ENCODE data around the gene COL25A1.
"Not testable (repeated sequence)": the region's sequence is repeated elsewhere in the genome, so short reads cannot be mapped to it uniquely, and the experiment has no call there.

COL25A1 gene

DNA sequence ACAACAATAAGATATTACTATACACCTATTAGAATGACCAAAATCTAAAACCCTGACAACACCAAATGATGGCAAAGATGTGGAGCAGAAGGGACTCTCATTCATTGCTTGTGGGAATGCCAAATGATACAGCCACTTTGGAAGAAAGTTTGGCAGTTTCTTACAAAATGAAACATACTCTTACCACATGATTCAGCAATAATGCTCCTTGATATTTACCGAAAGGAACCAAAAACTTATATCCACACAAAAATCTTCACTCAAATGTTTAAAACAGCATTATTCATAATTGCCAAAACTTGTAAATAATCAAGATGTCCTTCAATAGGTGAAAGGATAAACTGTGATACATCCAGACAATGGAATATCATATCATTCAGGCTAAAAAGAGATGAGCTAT is 180.9 kb downstream of the COL25A1 start:
- H3K27me3 Mint-ChIP-seq (ENCODE audit: low read depth), result no peaks in the 10 kb centered on the region
- H3K36me3 Mint-ChIP-seq (ENCODE audit: low read depth), result peaks cover 18% of the 10 kb centered on the region
- H3K4me1 Mint-ChIP-seq, result no peaks in the 10 kb centered on the region
- H3K4me3 Mint-ChIP-seq, result no peak overlapping the region
- peaks cover 13% of the 10 kb centered on the region for H3K9me3 Mint-ChIP-seq
- no peak overlapping the region for H3K27ac Mint-ChIP-seq
- TF ChIP-seq, protein P1, sequence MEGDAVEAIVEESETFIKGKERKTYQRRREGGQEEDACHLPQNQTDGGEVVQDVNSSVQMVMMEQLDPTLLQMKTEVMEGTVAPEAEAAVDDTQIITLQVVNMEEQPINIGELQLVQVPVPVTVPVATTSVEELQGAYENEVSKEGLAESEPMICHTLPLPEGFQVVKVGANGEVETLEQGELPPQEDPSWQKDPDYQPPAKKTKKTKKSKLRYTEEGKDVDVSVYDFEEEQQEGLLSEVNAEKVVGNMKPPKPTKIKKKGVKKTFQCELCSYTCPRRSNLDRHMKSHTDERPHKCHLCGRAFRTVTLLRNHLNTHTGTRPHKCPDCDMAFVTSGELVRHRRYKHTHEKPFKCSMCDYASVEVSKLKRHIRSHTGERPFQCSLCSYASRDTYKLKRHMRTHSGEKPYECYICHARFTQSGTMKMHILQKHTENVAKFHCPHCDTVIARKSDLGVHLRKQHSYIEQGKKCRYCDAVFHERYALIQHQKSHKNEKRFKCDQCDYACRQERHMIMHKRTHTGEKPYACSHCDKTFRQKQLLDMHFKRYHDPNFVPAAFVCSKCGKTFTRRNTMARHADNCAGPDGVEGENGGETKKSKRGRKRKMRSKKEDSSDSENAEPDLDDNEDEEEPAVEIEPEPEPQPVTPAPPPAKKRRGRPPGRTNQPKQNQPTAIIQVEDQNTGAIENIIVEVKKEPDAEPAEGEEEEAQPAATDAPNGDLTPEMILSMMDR (IDR thresholded peaks at IDR 0.05; ENCODE audit: unreplicated experiment in 3 of 3), result no peak

DNA sequence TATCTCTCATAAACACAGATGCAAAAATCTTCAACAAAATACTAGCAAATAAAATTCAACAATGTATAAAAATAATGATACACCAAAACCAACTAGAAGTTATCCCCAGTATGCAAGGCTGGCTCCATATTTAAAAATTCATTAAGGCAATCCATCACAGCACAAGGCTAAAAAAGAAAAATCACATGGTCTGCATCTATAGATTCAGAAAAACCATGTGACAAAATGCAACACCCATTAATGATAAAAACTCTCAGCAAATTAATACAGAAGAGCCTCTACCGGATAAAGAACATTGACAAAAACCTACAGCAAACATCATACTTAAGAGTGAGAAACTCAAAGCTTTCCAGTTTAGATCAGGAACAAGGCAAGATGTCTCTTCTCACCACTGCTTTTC is 182.6 kb downstream of the COL25A1 start:
- H3K27me3 Mint-ChIP-seq (ENCODE audit: low read depth), result no peaks in the 10 kb centered on the region
- TF ChIP-seq, protein P1 (IDR thresholded peaks at IDR 0.05; ENCODE audit: unreplicated experiment in 3 of 3), result no peak
- H3K4me3 Mint-ChIP-seq, result no peak overlapping the region
- H3K27ac Mint-ChIP-seq, result no peak overlapping the region
- H3K36me3 Mint-ChIP-seq (ENCODE audit: low read depth), result peaks cover 18% of the 10 kb centered on the region
- peaks cover 13% of the 10 kb centered on the region for H3K9me3 Mint-ChIP-seq
- peaks cover 10% of the 10 kb centered on the region for H3K4me1 Mint-ChIP-seq

DNA sequence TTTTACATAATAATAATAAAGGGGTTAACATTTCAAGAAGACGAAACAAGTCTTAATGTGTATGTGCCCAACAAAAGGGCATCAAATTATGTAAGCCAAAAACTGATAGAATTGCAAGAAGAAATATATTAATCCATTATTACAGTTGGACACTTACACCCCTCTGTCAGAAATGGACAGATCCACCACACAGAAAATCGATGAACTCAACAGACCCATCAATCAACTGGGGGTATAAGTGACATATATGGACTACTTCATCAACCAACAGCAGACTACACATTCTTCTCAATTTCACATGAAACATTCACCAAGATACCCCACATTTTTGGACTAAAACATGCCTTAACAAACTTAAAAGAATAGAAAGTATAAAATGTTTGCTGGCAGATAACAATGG is 183.8 kb downstream of the COL25A1 start:
- H3K27ac Mint-ChIP-seq, result no peak overlapping the region
- peaks cover 18% of the 10 kb centered on the region for H3K4me1 Mint-ChIP-seq
- no peak overlapping the region for H3K4me3 Mint-ChIP-seq
- peaks cover 18% of the 10 kb centered on the region for H3K36me3 Mint-ChIP-seq (ENCODE audit: low read depth)
- H3K27me3 Mint-ChIP-seq (ENCODE audit: low read depth), result no peaks in the 10 kb centered on the region
- TF ChIP-seq, protein P1 (IDR thresholded peaks at IDR 0.05; ENCODE audit: unreplicated experiment in 3 of 3), result no peak
- H3K9me3 Mint-ChIP-seq, result peaks cover 13% of the 10 kb centered on the region

DNA sequence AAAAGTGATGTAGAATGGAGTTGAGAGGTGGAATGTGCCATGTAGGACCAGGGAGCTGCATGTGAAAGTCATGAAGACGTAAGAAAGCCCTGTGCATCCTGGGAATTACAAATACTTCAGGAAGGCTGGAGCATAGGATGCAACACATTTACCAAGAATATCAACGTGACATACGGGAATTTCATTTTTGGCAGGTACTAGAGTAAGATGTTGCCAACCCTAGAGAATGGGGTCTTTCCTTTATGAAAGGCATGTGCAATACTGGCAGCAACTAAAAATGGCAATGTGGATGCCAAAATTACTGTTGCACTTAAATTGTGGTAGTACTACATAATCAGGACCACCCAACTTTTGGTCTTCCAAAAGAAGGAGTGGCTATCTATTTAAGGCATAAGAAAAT is 188.0 kb downstream of the COL25A1 start:
- Mint-ChIP-seq H3K27me3 (ENCODE audit: low read depth) (no peaks in the 10 kb centered on the region), H3K9me3 (peaks cover 1% of the 10 kb centered on the region), H3K4me3 (no peak overlapping the region), H3K36me3 (ENCODE audit: low read depth) (peaks cover under 1% of the 10 kb centered on the region), H3K27ac (peak overlapping the region in 1 of 3 experiments; percentile 55), H3K4me1 (peaks cover 29% of the 10 kb centered on the region)
- TF ChIP-seq, protein P1 (IDR thresholded peaks at IDR 0.05; ENCODE audit: unreplicated experiment in 3 of 3), result no peak

GRCh38 chr4:109113521-109113920 is 188.9 kb downstream of the COL25A1 start:
- H3K27me3 Mint-ChIP-seq (ENCODE audit: low read depth), result no peaks in the 10 kb centered on the region
- peak overlapping the region; percentile 51 to 74 (median 55) for H3K27ac Mint-ChIP-seq
- H3K9me3 Mint-ChIP-seq, result no peaks in the 10 kb centered on the region
- H3K4me1 Mint-ChIP-seq, result peaks cover 29% of the 10 kb centered on the region
- TF ChIP-seq, protein P1 (IDR thresholded peaks at IDR 0.05; ENCODE audit: unreplicated experiment in 3 of 3), result no peak
- H3K36me3 Mint-ChIP-seq (ENCODE audit: low read depth), result no peaks in the 10 kb centered on the region
- H3K4me3 Mint-ChIP-seq, result no peak overlapping the region

DNA sequence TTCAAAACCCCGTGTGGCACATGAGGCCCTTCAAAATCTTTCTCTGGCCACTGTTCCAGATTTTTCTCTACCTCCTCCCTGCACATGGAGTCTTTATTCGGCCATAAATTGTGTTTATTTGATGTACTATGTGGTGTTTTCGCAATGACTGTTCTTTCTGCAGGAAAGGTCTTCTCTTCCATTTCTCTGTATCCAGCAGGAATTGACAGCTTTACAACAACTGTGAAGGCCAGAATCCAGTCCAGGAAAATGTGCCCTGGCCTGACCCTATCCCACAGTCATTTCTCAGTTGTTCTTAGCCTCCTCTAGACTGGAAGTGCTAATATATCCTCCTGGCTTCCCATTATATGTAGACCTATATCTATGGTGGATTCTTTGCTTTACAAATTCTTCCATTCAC is 191.4 kb downstream of the COL25A1 start:
- no peak overlapping the region for H3K4me3 Mint-ChIP-seq
- H3K27me3 Mint-ChIP-seq (ENCODE audit: low read depth), result no peaks in the 10 kb centered on the region
- H3K4me1 Mint-ChIP-seq, result peaks cover 29% of the 10 kb centered on the region
- H3K27ac Mint-ChIP-seq, result no peak overlapping the region
- H3K9me3 Mint-ChIP-seq, result no peaks in the 10 kb centered on the region
- TF ChIP-seq, protein P1 (IDR thresholded peaks at IDR 0.05; ENCODE audit: unreplicated experiment in 3 of 3), result no peak
- H3K36me3 Mint-ChIP-seq (ENCODE audit: low read depth), result no peaks in the 10 kb centered on the region

DNA sequence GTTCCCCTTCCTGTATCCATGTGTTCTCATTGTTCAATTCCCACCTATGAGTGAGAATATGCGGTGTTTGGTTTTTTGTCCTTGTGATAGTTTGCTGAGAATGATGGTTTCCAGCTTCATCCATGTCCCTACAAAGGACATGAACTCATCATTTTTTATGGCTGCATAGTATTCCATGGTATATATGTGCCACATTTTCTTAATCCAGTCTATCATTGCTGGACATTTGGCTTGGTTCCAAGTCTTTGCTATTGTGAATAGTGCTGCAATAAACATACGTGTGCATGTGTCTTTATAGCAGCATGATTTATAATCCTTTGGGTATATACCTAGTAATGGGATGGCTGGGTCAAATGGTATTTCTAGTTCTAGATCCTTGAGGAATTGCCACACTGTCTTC is 194.2 kb downstream of the COL25A1 start:
- H3K4me1 Mint-ChIP-seq; H3K27me3 Mint-ChIP-seq (ENCODE audit: low read depth); H3K36me3 Mint-ChIP-seq (ENCODE audit: low read depth); H3K9me3 Mint-ChIP-seq; H3K27ac Mint-ChIP-seq; H3K4me3 Mint-ChIP-seq: not testable (repeated sequence)
